ENCODE results near the gene KCNJ15. TPM values are rescaled to one million over a fixed set of nuclear protein-coding genes. Genes with fewer than 3 reads are reported as not detected.

Gene KCNJ15
- total and polyA plus RNA-seq, 2 of the 8 experiments (the other 6 are each of a cell fraction or from before 2014, with no cell fraction given) = under 0.01 TPM; not detected in 1

- TF ChIP-seq ATF3 (IDR thresholded peaks at IDR 0.05; ENCODE audit: insufficient read depth, low read depth, low read length) (no peak), NANOG (IDR thresholded peaks at IDR 0.05; ENCODE audit: insufficient read depth, low read depth, low read length, poor library complexity, severe bottlenecking) (no peak), USF2 (IDR thresholded peaks at IDR 0.05; ENCODE audit: low read length) (no peak), ZNF274 (IDR thresholded peaks at IDR 0.05; ENCODE audit: borderline replicate concordance, extremely low read depth, low read length) (no peak)
Measured at GRCh38 chr21:38337793-38338192, 81.0 kb downstream of the KCNJ15 start (continued).

All from H1 (cell line).